Stimulated activated CD8-positive, alpha-beta memory T cell treated with anti-CD3 and anti-CD28 coated beads, Interleukin-4, amount 100 ng/mL, for 24 hours (primary cell): ENCODE results near the gene FHIT.
"Not testable (repeated sequence)": the region's sequence is repeated elsewhere in the genome, so short reads cannot be mapped to it uniquely, and the experiment has no call there.

Experiments
- DNase-seq: peaks from one replicate; pipeline ENCODE4 v3.0.0-alpha.2; 2020; ENCODE audit warnings: low read depth

The FHIT gene

GRCh38 chr3:60703956-60704736 is 547.1 kb downstream of the FHIT start:
- DNase-seq = no peak

GRCh38 chr3:60703008-60703407 is 548.2 kb downstream of the FHIT start:
- no peak for DNase-seq

DNA sequence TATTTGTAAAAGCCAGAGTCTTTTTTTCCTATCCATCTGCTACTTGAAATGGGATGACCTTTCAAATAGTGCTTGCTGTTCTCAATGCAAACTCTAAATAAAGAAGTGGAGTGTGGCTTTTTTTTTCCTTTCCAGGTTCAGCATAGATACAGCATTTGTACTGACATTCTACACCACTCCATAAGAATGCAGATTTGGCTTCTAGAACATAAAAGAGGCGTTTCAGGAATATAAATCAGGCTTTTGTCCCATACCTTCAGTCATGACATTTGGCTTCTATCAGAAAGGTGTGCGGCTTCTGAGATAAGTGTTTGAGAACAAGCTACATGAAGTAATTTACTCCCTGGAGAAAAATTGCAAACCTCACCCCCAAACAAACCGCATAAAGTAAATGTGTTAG is 553.1 kb downstream of the FHIT start:
- DNase-seq = no peak

- DNase-seq = no peak
Observed at GRCh38 chr3:60697132-60697531, 554.1 kb downstream of the FHIT start.

DNA sequence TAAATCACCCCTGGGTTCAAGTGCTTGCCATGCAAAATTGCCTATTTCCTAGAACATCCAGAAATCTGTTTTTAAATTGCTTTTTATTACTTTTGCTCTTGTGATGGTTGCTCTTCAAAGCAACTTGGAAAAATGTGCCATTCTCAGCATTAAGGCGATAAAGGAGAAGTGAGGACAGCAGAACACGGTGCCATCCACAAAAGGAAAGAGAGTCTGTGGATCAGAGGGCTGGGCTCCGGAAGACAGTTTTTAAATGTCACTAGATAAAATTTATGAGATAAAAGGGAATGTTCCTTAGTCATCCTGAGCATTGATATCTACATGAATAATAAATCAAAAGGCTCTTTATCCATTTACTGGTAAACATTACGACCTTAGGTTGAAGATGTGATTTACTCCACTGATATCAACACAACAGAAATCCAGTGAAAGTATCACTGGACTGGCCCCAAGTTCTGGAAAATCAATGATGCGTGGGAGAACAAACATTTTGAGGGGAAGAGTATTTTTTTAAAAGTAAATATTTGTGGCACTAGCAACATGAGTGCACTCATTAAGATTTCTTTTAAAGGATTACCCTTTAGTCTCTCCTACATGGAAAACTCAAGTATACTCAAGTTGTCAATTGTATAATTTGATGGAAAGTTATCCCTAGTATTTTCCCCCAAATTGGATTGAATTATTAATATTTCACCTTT is 554.7 kb downstream of the FHIT start:
- DNase-seq = no peak

DNA sequence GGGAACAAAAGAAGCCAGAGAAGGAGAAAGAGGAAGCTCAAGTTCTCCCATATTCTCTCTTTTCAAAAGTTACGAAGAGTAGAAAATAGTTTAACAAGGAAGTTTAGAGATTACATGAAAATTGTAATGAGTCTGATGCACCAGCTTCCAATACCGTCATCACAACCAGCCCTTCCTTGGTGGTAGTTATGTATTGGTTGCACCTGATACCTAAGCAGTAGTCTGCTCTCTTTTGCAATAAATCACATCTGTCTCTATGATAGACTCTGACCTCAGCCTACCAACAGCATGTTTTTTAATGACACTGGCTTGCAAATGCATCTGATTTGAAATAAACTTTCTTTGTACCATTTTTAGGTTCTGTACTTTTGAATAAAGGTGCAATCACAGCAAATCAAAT is 575.8 kb downstream of the FHIT start:
- DNase-seq = no peak

GRCh38 chr3:60674870-60675269 is 576.4 kb downstream of the FHIT start:
- DNase-seq = no peak

DNA sequence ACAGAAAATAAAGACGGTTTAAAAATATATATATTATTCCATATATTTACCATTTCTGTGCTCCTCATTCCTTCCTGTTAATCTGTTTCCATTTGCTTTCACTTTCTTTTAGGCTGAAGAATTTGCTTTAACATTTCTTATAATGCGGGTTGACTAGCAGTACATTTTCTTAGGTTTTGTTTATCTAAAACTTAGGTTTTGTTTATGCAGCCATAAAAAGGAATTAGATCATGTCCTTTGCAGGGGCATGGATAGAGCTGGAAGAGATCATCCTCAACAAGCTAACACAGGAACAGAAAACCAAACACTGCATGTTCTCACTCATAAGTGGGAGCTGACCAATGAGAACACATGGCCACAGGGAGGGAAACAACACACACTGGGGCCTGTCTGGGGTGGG is 578.1 kb downstream of the FHIT start:
- no peak for DNase-seq

- DNase-seq = not testable (repeated sequence)
Observed at GRCh38 chr3:60672337-60672736, 578.9 kb downstream of the FHIT start.

GRCh38 chr3:60669636-60670035 is 581.6 kb downstream of the FHIT start:
- DNase-seq = no peak

DNA sequence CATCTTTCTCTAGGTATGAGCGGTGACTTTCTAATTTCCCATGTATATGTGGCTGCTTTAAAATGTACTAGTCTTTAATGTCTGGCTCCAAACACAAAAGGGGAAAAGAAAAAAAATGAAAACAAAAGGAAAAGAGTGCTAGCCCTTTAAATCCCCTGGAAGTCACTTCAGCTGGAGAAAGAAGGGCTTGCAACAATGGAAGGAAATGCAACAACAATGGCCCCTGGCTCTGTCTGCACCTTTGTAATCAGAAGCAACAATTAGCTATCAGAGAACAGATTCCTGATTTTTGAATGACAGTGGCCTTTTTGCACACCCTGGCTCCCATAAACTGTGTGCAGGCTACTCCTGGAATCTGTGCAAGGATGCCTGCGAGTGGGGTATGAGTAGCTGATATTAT is 591.2 kb downstream of the FHIT start:
- no peak for DNase-seq

DNA sequence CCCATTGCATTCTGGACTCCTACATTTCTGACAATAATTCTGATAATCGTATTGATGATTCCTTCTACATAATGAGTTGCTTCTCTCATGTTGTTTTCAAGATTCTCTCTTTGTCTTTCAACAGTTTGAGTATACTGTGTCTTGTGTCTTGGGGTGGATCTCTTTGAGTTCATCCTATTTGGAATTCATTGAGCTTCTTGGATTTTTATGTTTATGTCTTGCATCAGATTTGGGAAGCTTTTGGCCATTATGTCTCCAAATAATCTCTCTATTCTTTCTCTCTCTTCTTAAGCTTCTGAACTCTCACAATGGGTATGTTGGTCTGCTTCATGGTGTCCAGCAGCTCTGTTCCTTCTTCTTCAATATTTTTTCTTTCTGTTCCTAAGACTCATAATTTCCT is 592.2 kb downstream of the FHIT start:
- DNase-seq = no peak

DNA sequence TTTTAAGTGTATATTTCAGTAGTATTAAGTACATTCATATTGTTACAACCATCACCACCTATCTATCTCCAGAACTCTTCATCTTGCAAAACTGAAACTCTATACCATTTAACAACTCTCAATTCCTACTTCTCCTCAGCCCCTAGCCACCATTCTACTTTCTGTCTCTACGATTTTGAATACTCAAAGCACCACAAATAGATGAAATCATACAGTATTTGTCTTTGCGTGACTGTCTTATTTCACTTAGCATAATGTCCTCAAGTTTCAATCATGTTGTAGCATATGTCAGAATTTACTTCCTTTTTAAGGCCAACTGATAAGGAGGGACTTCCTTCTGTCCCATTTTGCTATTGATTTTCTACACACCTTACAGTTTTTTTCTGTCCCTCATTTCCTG is 593.3 kb downstream of the FHIT start:
- no peak for DNase-seq

- DNase-seq = no peak
Observed at GRCh38 chr3:60652829-60653228, 598.4 kb downstream of the FHIT start.

DNA sequence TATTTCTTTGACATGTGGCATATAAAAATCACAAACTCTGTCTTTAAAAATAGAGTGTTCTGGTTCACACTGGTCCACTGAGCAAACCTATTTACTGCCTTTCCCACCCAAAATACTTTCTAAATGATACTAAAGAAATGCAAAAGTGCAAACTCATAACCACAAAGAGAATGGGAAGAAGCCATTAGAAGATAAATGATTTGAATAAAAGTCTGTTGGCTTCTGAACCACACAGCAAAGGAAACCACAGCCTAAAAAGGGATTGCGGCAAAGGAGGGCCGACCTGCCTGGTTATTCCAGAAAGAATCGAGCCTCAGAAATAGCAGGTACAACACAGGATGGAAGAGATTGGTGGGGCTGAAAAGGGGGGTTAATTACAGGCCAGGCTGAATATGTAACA is 599.5 kb downstream of the FHIT start:
- DNase-seq = no peak

DNA sequence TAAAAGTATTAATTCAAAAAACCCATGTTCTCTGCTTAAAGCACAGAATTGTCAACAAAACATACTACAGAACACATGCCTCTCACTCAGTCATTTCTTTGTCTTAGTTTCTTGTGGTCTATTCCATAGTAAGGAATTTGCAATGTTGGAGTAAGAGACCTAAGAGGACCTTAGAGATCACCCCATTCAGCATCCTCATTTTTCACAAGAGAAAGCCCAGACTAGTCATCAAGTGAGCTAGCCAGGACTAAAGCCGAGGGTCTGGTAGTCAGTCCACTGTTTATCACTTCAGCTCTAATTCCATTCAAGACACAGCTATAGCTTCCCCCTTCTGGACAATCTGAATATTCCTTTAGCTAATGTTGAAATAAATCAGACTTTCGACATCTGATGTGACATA is 601.1 kb downstream of the FHIT start:
- no peak for DNase-seq

DNA sequence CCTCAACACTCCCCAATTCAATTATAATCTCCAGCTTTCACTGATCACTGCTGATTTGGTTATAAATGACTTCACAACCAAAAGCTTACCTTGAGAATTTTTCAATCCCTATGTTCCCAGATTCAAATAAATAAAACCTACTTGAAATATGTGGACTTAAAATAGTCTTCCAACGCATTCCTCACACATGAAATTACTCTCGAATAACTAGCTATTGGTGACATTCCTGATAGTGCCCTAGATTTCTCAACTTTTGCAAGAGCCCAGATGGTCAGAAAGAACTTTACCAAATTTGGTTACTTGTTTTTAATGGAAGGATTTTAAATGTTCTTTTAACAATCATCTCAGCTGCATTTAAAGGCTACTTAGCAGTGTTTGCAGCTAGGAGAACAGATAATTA is 605.5 kb downstream of the FHIT start:
- DNase-seq = no peak

DNA sequence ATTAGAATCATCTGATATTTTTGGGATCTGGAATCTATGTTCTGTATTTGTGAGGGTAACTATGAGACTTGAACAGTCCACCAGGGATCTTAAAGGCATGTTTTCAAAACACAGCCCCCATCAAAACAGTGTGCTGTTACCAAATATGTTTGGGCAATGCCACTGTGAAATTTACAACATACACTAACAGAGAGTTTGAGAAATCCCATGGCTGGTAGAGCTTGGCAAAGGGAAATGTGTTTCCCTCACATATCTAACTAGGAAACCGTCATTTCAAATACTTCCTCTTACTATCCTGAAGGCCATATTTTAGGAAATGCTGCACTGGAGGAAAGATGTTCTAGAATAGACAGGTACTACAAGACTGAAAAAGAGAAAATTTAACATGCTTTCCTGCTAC is 607.4 kb downstream of the FHIT start:
- DNase-seq = no peak

DNA sequence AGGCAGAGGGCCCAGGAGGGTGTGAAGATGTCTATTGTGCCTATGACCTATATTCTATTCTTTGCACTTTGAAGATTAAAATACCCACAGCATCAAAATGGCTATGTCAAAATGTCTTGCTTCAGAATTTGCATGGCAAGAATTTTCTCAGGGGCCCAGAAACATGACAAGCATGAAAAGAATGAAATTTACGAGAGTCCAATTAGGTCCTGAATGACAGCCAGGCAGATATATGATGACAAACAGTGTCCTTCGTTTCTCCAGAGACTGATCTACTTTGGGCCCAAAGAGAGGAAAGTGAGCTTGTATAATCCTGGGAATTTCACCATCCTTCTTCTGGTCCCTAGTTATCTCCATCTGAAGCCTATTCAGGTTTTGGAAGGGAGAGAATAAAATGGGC is 609.9 kb downstream of the FHIT start:
- no peak for DNase-seq

DNA sequence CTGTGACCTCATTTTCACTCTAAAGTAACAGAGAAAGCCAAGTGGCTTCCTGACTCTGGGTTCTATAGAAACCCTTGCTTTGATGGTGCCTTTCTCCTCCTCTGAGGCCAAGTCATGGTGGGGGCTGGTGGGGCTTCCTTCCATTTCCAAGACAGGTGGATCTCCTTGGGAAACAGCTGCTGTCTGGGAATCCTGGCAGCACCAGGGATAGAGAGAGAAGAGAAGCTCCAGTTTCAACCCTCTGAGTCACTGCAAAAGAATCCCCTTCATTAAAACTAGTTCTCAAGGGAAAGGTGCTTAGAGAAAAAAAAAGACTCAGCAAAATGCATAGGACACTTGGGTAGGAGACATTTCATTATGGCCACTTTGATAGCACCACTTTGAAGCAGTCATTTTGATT is 614.4 kb downstream of the FHIT start:
- no peak for DNase-seq

GRCh38 chr3:60633644-60634043 is 617.6 kb downstream of the FHIT start:
- DNase-seq = no peak

DNA sequence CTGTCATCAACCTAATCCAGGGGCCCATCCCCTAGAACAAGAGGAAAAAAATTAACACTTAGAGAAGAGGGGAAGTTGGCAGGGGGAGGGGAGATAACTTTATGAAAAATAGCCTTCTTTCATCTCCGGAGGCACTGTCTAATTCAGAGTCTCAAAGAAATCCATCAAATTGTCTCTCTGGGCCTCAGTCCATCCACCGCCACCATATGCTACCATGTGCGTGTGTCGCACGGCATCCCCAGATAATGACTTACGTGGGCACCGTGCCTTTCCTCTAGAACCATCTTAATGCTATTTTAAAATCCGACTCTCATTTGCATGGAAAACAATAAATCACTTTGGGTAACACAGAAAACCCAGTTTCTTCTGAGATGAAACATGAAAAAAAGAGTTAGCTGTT is 619.7 kb downstream of the FHIT start:
- DNase-seq = no peak

DNA sequence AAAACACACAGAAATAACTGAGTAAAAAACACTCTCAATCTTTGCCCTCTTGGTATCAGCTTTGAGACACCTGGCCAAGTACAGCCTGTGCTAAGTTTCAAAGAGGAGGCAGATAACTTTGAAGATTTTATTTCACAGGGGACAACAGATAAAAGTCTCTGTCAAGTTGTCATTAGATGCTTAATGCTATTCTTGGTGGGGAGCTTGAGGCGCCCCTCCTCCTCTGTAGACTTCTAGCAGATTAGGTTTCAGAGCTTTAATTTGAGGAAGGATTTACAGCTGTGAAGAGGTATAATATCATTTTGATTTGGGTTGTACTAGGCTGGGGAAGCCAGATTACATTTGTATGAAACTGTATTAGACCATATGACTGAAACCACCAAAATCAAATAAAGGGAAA is 620.3 kb downstream of the FHIT start:
- no peak for DNase-seq

DNA sequence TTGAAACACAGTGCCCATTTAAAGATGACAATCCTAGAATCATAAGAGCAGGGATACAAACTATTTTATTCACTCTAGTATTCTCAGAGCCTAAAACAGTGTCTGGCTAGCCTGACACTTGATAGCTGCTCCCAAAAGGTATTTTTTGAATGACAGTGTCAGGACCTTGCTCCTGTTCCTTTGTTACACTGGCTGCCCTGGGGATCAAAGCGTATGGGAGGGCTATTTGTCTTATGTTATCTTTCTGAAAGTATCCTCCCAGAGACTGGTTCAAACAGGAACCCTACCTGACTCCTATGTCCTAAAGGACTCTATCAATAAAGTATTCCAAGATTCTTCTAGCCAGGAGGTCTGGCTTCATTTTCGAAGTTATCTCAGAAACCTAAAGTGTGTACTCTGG is 621.4 kb downstream of the FHIT start:
- DNase-seq = no peak
